Measurements from ENCODE around the gene ITIH1.

The ITIH1 gene

GRCh38 chr3:52788890-52789745 lies 11.7 kb downstream of the ITIH1 start:
- no peak for DNase-seq (ENCODE audit: low read depth in 2 of 3, low spot score in 1 of 3)

DNA sequence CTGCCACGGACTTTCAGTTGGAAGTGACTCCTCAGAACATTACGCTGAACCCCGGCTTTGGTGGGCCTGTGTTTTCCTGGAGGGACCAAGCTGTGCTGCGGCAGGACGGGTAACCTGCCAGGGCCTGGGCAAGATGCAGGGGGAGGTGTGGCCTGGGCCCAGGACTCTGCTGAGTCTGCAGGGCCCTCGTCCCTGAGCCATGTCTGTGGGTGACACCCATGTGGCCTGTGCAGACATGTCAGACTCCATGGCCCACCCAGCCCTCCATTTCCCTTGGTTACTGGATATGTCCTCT lies 12.3 kb downstream of the ITIH1 start:
- no peak for DNase-seq (ENCODE audit: low read depth in 2 of 3, low spot score in 1 of 3)

DNA sequence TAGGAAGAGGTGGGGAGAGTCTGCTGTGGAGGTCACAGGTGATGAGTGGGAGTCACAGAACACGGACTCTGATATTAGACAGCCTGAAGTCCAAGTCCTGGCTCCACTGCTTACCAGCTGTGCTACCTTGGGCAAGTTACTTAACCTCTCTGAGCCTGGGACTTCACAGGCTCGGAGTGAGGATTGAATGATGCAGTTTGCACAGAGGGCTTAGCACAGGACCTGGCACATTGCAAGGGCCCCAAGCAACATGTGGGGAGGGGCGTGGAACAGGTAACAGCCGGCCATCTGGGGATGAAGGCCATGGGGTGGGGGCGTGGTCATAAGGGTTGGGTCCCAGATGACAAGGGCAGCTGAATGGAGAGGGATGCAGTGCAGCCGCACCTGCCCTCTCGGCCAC lies 12.9 kb downstream of the ITIH1 start:
- no peak for DNase-seq (ENCODE audit: low read depth in 2 of 3, low spot score in 1 of 3)

- DNase-seq (ENCODE audit: low read depth in 2 of 3, low spot score in 1 of 3), result no peak
Measured at GRCh38 chr3:52790741-52791140, 13.3 kb downstream of the ITIH1 start.

DNA sequence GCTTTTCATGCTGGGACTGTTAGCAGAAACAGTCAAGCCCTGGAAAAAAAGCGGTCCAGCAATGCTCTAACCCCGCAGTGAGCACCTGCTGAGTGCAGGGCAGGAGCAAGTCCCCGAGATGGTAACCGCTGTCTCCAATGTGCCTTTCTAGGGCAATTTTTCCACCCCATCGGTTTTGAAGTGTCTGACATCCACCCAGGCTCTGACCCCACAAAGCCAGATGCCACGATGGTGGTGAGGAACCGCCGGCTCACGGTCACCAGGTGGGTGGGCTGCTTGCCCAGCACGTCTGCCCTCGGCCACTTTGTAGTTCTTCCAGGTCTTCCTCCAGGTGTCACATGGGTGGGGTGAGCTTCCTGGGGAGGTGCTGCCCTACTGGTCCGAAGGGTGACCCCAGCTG lies 14.0 kb downstream of the ITIH1 start:
- DNase-seq (ENCODE audit: low read depth in 2 of 3, low spot score in 1 of 3), result no peak

GRCh38 chr3:52791928-52792327 lies 14.5 kb downstream of the ITIH1 start:
- no peak for DNase-seq (ENCODE audit: low read depth in 2 of 3, low spot score in 1 of 3)

DNA sequence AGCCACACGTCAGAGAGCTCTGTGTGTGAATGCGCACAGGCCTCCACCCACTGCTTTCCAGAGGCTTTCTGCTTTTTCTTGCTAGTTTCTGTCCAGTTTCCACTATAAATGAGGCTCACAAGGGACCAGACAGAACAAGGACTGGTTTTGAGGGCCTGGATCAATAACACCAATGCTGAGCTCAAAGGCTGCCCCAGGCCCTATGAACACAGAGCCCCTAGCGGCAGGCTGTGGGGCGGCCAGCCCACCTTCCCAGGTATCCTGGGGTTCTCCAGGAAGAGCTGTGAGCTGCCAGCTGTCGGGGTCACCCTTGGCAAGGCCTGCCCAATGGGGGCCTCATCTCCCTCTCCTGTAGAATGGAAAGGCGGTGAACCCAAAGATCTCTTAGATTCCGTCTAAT lies 15.0 kb downstream of the ITIH1 start:
- no peak for DNase-seq (ENCODE audit: low read depth in 2 of 3, low spot score in 1 of 3)

DNA sequence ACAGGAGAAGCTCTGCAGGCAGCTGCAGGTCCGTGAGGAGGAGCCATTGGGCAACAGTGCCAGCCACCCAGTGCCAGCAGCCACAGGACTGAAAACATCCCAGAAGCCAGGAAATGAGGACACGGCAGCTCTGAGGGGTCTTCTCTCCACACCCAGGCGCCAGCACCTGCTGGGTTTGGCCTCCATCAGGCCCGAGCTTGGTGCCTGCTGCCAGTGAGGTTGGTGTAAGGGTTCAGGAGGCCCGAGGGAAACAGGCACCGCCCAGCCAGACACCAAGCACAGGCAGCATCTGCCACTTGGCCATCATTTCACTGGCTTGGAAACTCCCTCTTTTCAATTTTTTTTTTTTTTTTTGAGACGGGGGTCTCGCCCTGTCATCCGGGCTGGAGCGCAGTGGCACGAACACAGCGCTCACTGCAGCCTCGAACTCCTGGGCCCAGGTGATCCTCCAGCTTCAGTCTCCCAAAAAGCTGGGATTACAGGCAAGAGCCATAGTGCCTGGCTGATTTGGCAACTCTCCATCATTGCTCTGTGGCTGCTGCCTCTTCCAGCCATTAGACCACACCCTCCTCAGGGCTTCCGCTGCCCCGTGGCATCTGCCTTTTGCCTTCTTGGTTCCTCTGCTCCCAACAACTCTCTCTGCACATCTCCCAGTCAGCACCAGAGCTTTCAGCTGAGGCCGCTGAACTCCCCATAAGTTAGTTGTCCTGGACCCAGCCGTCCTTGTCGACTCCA lies 15.7 kb downstream of the ITIH1 start:
- no peak for DNase-seq (ENCODE audit: low read depth in 2 of 3, low spot score in 1 of 3)

- DNase-seq (ENCODE audit: low read depth in 2 of 3, low spot score in 1 of 3), result no peak
Measured at GRCh38 chr3:52793702-52794611, 16.6 kb downstream of the ITIH1 start.

GRCh38 chr3:52794612-52795099 lies 17.3 kb downstream of the ITIH1 start, which contains the start of gene ITIH3:
ITIH3 (plus strand) TSS chr3:52794796; CDS start chr3:52794804, 8 bp downstream.
- no peak for DNase-seq (ENCODE audit: low read depth in 2 of 3, low spot score in 1 of 3)

DNA sequence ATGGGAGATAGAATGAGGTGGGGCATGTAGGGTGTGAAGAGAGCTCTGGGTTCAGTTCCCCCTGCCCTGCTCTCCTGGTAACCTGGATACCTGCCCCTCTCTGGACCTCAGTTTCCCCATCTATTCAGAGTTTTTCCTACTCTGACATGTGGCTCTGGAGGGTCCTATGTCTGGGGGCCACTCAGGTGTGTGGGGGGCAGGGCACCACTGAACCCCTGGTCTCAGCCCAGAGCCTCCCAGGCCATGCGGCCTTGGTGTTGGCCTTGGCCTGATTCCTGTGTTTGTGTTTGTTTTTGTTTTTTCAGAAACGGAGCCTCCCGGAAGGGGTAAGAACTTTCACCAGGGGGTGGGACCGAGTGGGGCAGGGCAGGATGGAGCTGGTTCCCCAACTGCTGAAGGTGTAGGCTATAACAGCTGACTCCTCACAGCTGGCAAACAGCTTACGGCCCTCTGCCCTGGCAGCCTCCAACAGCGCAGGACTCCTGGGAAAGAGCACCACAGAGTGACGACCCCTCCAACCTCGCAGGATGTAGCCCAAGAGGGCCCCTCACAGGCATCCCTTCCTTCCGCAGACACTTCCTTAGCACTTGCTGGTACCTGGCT lies 18.0 kb downstream of the ITIH1 start:
- no peak for DNase-seq (ENCODE audit: low read depth in 2 of 3, low spot score in 1 of 3)

DNA sequence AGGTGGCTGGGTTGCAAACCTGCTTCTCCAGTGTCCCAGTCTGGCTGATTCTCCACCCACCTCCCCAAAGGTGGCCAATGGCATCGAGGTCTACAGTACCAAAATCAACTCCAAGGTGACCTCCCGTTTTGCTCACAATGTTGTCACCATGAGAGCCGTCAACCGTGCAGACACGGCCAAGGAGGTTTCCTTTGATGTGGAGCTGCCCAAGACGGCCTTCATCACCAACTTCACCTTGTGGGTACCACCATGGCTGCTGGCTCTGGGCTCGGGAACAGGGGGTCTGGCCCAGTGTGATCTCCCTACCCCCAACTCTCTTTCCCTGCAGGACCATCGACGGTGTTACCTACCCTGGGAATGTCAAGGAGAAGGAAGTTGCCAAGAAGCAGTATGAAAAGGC lies 19.0 kb downstream of the ITIH1 start:
- DNase-seq (ENCODE audit: low read depth in 2 of 3, low spot score in 1 of 3), result no peak

- no peak for DNase-seq (ENCODE audit: low read depth in 2 of 3, low spot score in 1 of 3)
Measured at GRCh38 chr3:52798376-52798977, 21.1 kb downstream of the ITIH1 start.

DNA sequence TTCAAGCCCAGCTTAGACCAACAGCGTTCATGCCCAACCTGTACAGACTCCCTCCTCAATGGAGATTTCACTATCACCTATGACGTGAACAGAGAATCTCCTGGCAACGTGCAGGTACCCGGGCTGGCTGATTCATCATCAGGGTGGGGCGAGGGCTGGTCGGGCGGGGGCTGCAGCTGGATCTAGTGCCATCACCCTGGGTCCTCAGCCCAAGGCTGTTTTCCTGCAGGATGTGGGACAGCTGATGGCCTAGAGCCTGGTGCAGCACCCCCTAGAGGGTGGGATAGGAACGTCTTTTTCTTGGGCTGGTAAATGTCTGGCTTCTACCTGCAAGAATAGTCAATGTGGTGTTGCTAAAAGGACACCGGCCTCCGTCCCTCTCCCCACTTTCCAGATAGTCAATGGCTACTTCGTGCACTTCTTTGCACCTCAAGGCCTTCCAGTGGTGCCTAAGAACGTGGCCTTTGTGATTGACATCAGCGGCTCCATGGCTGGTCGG lies 21.6 kb downstream of the ITIH1 start:
- peak in 2 of 3 donors; percentile 5 to 8 for DNase-seq (ENCODE audit: low read depth in 2 of 3, low spot score in 1 of 3)

GRCh38 chr3:52800079-52800478 lies 22.7 kb downstream of the ITIH1 start:
- DNase-seq (ENCODE audit: low read depth in 2 of 3, low spot score in 1 of 3), result no peak

DNA sequence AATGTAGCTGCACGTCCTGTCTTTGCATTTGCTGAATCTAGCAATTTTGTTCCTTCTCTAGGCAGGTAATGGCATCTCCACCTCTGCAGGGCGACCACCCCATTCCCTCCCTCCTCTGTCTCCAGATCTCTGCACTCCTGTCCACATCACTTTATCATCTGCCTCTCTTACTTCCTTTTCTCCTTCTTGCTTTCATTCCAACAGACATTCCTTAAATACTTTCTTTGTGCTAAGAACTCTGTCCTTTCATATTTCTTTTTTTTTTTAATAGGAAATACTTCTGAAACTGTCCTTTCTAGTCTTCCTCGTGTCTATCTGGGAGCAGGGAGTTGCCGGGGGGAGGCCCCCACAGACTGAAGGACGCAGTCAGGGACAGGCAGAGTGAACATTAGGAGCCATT lies 24.4 kb downstream of the ITIH1 start:
- DNase-seq (ENCODE audit: low read depth in 2 of 3, low spot score in 1 of 3), result no peak

- DNase-seq (ENCODE audit: low read depth in 2 of 3, low spot score in 1 of 3), result no peak
Measured at GRCh38 chr3:52805270-52806039, 28.1 kb downstream of the ITIH1 start.

- no peak for DNase-seq (ENCODE audit: low read depth in 2 of 3, low spot score in 1 of 3)
Measured at GRCh38 chr3:52809149-52809548, 31.8 kb downstream of the ITIH1 start.

- no peak for DNase-seq (ENCODE audit: low read depth in 2 of 3, low spot score in 1 of 3)
Measured at GRCh38 chr3:52809662-52810377, 32.4 kb downstream of the ITIH1 start.
